Cerebellar nuclear complex (tissue), 1 donor: Measurements from ENCODE around the gene RGS3.
A peak's percentile ranks its signal among the peaks of the same experiment; 100 is the strongest.
"Not testable (repeated sequence)": the region's sequence is repeated elsewhere in the genome, so short reads cannot be mapped to it uniquely, and the experiment has no call there.

Experiments
- DNase-seq, 2 experiments: peaks; one replicate each; lab custom pipeline; 2025; lab: John Stamatoyannopoulos, UW

RGS3 gene

GRCh38 chr9:113546566-113546965 lies 83.0 kb downstream of the RGS3 start:
- no peak for DNase-seq

- DNase-seq: no peak
These were observed 84.0 kb downstream of the RGS3 start for GRCh38 chr9:113547501-113547900.

DNA sequence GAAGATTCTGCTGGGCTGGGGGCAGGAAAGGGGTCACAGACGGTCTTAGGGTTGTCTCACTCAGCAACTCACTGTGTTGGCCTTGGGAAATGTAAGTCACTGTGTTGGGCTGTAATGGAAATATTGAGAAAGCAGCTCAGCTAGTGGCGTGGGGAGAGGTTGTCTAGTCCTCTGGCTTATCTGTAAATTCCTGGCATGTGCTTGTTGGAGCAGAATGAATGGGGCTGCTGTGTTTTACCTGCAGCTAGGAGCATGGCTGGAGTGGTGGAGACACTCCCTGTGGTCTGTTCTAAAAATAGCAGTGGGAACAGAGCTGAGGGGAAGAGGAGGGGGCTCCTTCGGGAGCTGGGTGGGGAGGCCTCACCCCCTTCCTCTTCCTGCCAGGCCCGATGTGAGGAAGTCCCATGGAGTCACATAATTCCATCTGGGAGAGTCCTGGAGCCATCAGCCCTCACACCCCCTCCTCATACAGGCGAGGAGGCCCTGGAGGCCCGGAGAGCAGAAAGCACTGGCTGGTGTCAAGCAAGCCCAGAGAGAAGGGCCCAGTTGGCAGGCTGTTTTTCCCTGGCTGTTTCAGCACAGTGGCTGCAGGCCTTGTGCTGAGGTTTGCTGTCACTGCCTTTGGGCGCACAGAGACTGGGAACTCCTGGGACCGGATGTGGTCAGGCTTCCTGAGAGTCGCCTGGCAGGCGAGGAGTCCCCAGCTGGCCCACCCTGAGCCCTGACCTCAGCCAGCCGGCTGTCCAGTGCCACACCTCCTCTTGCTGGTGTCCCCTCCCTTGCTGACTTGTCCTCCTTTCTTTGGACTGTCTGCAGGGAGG lies 84.9 kb downstream of the RGS3 start:
- no peak for DNase-seq

DNA sequence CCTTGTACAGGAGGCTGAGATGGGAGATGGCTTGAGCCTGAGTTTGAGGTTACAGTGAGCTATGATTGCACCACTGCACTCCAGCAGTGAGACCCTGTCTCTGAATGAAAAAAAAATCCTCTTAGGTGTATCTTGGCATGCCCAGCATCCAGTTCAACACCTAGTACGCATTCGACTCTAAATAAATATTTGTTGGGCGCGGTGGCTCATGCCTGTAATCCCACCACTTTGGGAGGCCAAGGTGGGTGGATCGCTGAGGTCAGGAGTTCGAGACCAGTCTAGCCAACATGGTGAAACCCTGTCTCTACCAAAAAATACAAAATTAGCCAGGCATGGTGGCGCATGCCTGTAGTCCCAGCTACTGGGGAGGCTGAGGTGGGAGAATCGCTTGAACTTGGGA lies 86.4 kb downstream of the RGS3 start:
- not testable (repeated sequence) for DNase-seq

DNA sequence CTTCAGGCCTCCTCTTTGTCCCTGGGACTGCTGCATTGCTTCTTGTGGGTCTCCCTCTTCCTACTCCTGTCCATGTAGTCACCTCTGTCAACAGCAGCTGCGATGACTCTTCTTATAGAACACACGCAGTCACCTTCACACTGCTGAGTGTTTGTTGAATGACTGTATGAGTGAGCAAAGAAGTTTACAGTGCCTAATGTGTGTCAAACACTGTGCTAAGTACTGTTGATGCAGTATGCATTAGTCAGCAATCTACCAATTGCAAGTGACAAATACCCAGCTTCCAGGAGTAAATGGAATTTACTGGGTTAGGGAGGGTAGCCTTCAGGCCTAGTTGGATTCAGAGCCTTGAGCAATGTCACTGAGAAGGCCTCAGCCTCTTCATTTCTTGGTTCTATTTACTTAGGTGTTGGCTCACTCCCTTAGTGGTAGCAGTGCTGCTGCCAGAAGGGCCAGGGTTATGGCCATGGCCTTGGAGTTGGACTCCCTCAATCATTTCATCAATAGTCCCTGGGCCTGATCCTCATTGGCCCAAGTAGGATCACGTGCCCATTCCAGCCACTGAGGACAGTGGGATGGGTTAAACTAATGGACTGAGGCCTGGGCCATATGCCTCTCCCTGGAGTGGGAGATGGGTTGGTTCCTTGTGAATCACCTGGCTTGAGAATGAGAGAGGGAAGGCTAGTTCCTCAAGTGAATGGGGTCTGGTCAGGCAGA lies 93.5 kb downstream of the RGS3 start:
- DNase-seq: no peak

GRCh38 chr9:113558632-113559502 lies 95.3 kb downstream of the RGS3 start:
- no peak for DNase-seq

GRCh38 chr9:113559834-113560800 lies 96.6 kb downstream of the RGS3 start:
- DNase-seq: no peak

DNA sequence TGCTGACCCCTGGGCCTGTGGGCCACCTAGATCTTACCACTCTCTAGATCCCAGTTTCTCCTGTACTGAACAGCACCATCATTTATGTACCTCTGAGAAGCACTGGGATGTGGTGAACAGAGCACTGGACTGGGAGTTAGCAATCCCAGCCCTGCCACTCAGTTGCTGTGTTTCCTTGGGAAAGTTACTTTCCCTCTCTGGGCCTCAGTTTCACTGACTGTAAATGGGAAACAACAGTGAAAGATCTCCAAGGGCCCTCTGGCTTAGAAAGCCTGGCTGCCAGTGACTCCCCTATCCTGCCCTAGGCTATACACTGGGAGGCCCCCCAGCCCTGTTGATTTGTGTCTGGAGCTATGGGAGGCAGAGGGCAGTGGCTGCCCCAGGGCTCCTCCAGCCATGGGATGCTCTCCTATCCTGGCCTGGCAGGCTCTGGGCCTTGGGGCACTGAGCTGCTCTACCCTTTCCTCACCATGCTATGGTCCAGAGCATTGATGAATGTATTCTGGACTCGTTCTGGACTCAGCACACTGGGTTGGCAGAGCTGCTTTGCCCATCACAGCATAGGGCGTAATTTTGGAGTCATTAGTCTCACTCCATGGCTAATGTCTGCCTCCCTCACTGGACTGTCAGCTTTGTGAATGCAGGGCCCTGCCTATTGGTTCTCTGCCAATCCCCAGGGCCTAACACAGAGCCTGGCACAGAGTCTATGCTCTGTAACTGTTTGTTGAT lies 99.3 kb downstream of the RGS3 start:
- no peak for DNase-seq

DNA sequence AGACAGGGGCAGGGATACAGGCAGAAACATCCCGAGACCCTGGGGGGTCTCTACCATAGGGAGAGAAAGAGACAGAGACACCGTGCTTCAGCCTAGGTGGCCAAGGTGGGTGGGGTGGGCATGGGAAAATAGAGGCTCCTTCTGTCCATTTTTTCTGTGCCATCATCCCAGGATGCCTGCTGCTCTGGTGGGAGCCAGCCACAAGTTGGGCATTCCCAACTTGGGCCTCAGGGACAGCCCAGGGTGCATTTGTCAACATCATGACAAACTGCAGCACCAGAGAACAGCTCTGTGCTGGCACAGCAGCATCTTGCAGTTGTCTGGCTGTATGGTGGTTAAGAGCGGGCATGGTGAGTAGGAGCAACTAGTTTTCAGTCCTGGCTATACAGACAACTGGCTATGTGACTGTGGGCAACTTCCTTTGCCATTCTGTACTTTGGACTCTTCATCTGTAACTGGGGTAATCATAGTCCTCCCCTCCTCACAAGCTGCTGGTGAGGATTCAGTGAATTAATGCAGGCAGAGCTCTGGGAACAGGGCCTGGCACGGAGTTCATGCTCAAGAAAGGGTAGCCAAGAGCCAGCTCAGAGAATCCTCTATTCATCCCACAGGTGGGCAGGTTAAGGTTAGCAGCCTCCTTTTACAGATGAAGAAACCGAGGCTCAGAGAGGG lies 100.4 kb downstream of the RGS3 start:
- no peak for DNase-seq

- no peak for DNase-seq
These were observed 101.1 kb downstream of the RGS3 start for GRCh38 chr9:113564498-113565237.

DNA sequence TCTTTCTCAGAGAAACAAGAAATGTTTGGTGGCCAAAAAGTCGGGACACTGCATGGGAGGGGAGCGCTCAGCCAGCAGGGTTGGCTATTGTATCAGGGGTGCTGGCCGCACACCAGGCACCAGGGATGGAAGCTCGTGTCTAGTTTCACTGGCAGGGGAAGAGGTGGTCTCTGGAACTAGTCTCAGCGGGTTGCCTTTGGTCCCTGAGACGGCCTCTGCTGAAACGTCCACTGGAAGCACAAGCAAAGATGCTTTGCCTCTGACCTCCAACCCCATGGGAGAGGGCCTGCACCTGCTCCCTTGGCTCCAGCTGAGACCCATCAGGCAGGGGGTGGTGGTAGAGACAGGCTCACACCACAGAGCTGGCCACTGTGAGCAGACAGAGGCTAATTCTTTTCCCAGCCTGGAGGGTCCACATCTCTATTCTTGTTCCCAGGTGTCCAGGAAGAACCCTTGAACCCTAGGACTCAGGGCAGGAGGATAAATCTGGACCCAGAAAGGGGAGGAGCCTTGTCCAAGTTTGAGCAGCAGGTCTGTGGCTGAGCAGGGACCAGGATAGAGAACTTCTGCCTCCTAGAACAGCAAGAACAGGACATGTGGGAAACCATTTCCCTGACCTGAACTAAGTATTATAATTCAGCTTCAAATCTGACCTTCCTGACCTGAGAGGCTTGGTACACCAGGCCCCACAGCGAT lies 102.6 kb downstream of the RGS3 start:
- no peak for DNase-seq

GRCh38 chr9:113566712-113567071 lies 103.2 kb downstream of the RGS3 start:
- no peak for DNase-seq

GRCh38 chr9:113567361-113568080 lies 104.0 kb downstream of the RGS3 start:
- DNase-seq: no peak

DNA sequence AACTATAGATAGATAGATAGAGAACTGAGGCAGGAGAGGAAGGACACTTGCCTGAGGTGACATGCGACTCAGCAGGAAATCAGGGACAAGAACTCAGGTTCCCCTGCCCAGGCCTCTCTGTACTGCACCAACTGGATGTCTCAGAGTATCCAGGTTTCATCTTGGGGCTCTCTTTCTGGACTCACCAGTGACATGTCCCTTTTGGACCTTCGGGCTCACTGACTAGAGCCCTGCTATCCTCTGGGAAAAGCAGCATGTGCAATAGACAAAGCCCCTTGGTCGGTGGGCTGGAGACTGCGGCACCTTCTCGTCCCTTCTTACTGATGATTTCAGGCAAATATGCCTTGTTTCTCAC lies 104.5 kb downstream of the RGS3 start:
- DNase-seq: no peak

GRCh38 chr9:113568571-113569321 lies 105.2 kb downstream of the RGS3 start:
- DNase-seq: peak in 1 of 2 experiments; percentile 25

- no peak for DNase-seq
These were observed 106.0 kb downstream of the RGS3 start for GRCh38 chr9:113569472-113570060.

DNA sequence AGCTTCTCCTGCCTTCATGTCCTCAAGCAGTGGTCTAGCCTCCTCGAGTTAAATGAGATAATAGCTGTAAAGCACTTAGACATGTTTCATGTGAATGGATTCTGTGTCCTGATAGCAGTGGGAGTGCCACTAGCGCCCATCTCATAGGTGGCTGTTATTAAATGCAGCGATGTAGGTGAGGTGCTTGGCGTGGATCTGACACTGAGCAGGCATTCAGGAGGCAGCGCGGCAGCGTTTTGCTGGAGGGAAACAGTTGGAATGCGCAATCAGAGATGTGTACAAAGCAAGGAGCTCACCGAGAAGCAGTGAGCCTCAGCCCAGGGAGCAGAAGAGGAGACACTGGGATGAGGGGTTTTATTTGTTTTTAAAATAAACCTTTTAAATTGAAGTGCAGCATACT lies 106.6 kb downstream of the RGS3 start:
- DNase-seq: no peak
